K562 (cell line): ENCODE data around the gene LRP2. TPM values are rescaled to one million over a fixed set of nuclear protein-coding genes. Genes with fewer than 3 reads are reported as not detected.

Source experiments
- BRD9 ChIP-seq: fragments of 450-650 bp; IDR thresholded peaks from 2 replicates; pipeline ENCODE4 v1.6.1; 2018; ENCODE audit warnings: low read depth; ENCODE audit not compliant: partially characterized antibody
- CBX1 ChIP-seq: sonication (generic); IDR thresholded peaks from 2 replicates; pipeline ENCODE4 v1.6.1; 2016; ENCODE audit warnings: antibody characterized with exemption, low read depth, mild to moderate bottlenecking
- ILF3 ChIP-seq: fragments of 450-650 bp; IDR thresholded peaks from 2 replicates; pipeline ENCODE4 v1.6.1; 2018; ENCODE audit warnings: antibody characterized with exemption, mild to moderate bottlenecking, moderate library complexity, borderline replicate concordance
- KLF16 ChIP-seq: IDR thresholded peaks from 2 replicates; pipeline ENCODE4 v1.6.1; 2016; ENCODE audit warnings: antibody characterized with exemption
- NR4A1 ChIP-seq, 2 experiments: fragments of 250-450 bp in 1 of 2; fragments of 450-650 bp in 1 of 2; sonication (Bioruptor Pico) in 1 of 2; IDR thresholded peaks; 2 replicates each; pipeline versions ENCODE4 v1.4.0 to v1.6.1; 2016 to 2020; ENCODE audit warnings: mild to moderate bottlenecking in 2 of 2, missing compliant biosample characterization in 1 of 2, missing genetic modification characterization in 1 of 2, moderate library complexity in 1 of 2
- TAF9B ChIP-seq: fragments of 450-650 bp; IDR thresholded peaks from 2 replicates; pipeline ENCODE4 v1.6.1; 2018; ENCODE audit warnings: mild to moderate bottlenecking; ENCODE audit not compliant: partially characterized antibody
- ZNF3 ChIP-seq: fragments of 250-450 bp; sonication (Bioruptor Pico); IDR thresholded peaks from 2 replicates; pipeline ENCODE4 v1.5.0; 2021; ENCODE audit warnings: mild to moderate bottlenecking, moderate library complexity
- polyA plus RNA-seq, 8 experiments: library from polyadenylated mRNA; depleted of rRNA in 4 of 8; stranded (reverse) in 5 of 8; unstranded in 3 of 8; fragments of >200 nt; fragmentation: Nextera tagmentation in 2 of 8; fragmentation: Illumina TruSeq in 1 of 8; extraction: Ambion mirVana in 2 of 8; extraction: Trizol in 1 of 8; gene quantifications; 2 replicates each; pipeline versions ENCODE4 v1.2.1 to v1.2.3, GENCODE V29; 2011 to 2014; ENCODE audit warnings: inconsistent platforms in 1 of 8, missing spikeins in 1 of 8
- total RNA-seq, 7 experiments: library from RNA; depleted of rRNA in 6 of 7; stranded (reverse); fragments of >200 nt in 6 of 7; fragmentation: Illumina TruSeq in 2 of 7; extraction: Trizol in 2 of 7; gene quantifications; 2 replicates each; pipeline versions ENCODE4 v1.2.1 to v1.2.3, GENCODE V29; 2011 to 2021; ENCODE audit warnings: low replicate concordance in 1 of 7
- TF ChIP-seq, protein P1 (sequence below): sonication (generic); formaldehyde crosslinking; IDR thresholded peaks from 2 replicates; pipeline ENCODE4 v1.8.0; 2022; ENCODE audit warnings: mild to moderate bottlenecking, missing genetic modification reagents
- TF ChIP-seq, protein P2 (sequence below): fragments of 250-450 bp; sonication (Bioruptor Pico); IDR thresholded peaks from 2 replicates; pipeline ENCODE4 v1.8.0; 2022; ENCODE audit warnings: moderate library complexity, mild to moderate bottlenecking, inconsistent platforms
- TF ChIP-seq, protein P3 (sequence below): IDR thresholded peaks from 2 replicates; pipeline ENCODE4 v1.6.1; 2012; ENCODE audit warnings: low read depth, low read length, improper control_type of control experiment, borderline replicate concordance
- TF ChIP-seq, protein P4 (sequence below): sonication (generic); formaldehyde crosslinking; IDR thresholded peaks from 2 replicates; pipeline ENCODE4 v1.9.0; 2022; ENCODE audit warnings: mild to moderate bottlenecking, missing genetic modification reagents
- TF ChIP-seq, protein P5 (sequence below): fragments of 200-800 bp; sonication (Bioruptor generic); IDR thresholded peaks from 2 replicates; pipeline ENCODE4 v1.6.1; 2016; ENCODE audit warnings: missing genetic modification characterization, missing compliant biosample characterization
- TF ChIP-seq, protein P6 (sequence below): sonication (generic); formaldehyde crosslinking; IDR thresholded peaks from 2 replicates; pipeline ENCODE4 v1.8.0; 2022; ENCODE audit warnings: missing genetic modification reagents, mild to moderate bottlenecking, borderline replicate concordance

The LRP2 gene
- total and polyA plus RNA-seq, 9 of the 15 experiments (the other 6 are each of a cell fraction or from before 2014, with no cell fraction given), result 0.04 to 0.18 (median 0.11) TPM; not detected in 1

DNA sequence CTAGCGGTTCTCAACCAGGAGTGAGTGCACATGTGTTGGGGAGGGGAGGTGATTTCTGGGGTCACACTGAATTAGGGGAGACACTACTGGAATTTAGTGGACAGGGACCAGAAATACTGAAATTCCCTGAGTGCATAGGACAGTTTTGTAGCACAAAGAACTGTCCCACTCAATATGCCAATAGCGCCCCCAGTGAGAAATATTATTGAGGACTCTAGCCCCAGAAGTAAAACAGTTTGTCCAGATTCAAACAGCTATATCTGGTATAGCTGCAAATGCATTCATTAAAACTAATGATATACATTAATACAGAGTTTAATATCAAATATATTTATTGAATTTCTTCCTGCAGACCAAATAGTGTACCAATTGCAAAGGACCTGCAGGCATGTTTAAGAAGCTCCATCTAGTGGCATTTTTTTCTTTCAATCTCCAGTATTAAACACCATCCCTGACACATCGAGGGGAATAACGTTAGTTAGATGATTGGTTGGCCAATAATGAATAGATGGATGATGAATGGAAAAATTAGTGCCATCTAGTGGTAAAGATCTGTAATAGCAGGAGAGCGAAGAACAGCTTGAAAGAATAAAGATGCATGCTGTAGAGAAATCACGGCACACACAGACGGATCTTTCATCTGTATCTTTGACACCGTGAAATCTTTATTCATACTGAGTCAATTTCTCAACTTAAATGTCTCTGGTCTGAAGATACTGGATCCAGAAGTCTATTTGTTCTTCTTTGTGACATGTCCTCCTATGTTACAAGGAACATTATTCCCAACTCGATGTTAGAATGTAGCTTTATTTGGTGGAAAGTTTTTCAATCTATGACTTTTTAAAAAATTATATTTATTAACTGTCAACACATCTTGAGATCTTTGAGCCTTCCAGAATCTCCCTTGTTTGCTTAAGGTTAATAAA, 230.5 kb downstream of the LRP2 start (continued):
- TF ChIP-seq, protein P1, sequence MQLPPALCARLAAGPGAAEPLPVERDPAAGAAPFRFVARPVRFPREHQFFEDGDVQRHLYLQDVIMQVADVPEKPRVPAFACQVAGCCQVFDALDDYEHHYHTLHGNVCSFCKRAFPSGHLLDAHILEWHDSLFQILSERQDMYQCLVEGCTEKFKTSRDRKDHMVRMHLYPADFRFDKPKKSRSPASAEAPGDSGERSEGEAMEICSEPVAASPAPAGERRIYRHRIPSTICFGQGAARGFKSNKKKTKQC (CRISPR knock-in tag), result no peak
- TF ChIP-seq, protein P2, sequence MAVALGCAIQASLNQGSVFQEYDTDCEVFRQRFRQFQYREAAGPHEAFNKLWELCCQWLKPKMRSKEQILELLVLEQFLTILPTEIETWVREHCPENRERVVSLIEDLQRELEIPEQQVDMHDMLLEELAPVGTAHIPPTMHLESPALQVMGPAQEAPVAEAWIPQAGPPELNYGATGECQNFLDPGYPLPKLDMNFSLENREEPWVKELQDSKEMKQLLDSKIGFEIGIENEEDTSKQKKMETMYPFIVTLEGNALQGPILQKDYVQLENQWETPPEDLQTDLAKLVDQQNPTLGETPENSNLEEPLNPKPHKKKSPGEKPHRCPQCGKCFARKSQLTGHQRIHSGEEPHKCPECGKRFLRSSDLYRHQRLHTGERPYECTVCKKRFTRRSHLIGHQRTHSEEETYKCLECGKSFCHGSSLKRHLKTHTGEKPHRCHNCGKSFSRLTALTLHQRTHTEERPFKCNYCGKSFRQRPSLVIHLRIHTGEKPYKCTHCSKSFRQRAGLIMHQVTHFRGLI (CRISPR knock-in tag), result no peak
- TF ChIP-seq KLF16 (0 out of 2 replicates have a peak, but pooled peaks have one; percentile 7), CBX1 (no peak), NR4A1 (CRISPR knock-in tag; IDR thresholded peaks at IDR 0.05) (no peak), NR4A1 (tag; IDR thresholded peaks at IDR 0.05) (no peak), ZNF3 (CRISPR knock-in tag) (no peak), TAF9B (peak; percentile 26), ILF3 (no peak), BRD9 (no peak)
- TF ChIP-seq, protein P3, sequence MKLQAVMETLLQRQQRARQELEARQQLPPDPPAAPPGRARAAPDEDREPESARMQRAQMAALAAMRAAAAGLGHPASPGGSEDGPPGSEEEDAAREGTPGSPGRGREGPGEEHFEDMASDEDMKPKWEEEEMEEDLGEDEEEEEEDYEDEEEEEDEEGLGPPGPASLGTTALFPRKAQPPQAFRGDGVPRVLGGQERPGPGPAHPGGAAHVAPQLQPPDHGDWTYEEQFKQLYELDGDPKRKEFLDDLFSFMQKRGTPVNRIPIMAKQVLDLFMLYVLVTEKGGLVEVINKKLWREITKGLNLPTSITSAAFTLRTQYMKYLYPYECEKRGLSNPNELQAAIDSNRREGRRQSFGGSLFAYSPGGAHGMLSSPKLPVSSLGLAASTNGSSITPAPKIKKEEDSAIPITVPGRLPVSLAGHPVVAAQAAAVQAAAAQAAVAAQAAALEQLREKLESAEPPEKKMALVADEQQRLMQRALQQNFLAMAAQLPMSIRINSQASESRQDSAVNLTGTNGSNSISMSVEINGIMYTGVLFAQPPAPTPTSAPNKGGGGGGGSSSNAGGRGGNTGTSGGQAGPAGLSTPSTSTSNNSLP, result peak; percentile 67; the same call in 1 of the 2 replicates
- TF ChIP-seq, protein P4, sequence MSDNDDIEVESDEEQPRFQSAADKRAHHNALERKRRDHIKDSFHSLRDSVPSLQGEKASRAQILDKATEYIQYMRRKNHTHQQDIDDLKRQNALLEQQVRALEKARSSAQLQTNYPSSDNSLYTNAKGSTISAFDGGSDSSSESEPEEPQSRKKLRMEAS (CRISPR knock-in tag), result no peak
- TF ChIP-seq, protein P5, sequence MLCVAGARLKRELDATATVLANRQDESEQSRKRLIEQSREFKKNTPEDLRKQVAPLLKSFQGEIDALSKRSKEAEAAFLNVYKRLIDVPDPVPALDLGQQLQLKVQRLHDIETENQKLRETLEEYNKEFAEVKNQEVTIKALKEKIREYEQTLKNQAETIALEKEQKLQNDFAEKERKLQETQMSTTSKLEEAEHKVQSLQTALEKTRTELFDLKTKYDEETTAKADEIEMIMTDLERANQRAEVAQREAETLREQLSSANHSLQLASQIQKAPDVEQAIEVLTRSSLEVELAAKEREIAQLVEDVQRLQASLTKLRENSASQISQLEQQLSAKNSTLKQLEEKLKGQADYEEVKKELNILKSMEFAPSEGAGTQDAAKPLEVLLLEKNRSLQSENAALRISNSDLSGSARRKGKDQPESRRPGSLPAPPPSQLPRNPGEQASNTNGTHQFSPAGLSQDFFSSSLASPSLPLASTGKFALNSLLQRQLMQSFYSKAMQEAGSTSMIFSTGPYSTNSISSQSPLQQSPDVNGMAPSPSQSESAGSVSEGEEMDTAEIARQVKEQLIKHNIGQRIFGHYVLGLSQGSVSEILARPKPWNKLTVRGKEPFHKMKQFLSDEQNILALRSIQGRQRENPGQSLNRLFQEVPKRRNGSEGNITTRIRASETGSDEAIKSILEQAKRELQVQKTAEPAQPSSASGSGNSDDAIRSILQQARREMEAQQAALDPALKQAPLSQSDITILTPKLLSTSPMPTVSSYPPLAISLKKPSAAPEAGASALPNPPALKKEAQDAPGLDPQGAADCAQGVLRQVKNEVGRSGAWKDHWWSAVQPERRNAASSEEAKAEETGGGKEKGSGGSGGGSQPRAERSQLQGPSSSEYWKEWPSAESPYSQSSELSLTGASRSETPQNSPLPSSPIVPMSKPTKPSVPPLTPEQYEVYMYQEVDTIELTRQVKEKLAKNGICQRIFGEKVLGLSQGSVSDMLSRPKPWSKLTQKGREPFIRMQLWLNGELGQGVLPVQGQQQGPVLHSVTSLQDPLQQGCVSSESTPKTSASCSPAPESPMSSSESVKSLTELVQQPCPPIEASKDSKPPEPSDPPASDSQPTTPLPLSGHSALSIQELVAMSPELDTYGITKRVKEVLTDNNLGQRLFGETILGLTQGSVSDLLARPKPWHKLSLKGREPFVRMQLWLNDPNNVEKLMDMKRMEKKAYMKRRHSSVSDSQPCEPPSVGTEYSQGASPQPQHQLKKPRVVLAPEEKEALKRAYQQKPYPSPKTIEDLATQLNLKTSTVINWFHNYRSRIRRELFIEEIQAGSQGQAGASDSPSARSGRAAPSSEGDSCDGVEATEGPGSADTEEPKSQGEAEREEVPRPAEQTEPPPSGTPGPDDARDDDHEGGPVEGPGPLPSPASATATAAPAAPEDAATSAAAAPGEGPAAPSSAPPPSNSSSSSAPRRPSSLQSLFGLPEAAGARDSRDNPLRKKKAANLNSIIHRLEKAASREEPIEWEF (CRISPR knock-in tag), result no peak
- TF ChIP-seq, protein P6, sequence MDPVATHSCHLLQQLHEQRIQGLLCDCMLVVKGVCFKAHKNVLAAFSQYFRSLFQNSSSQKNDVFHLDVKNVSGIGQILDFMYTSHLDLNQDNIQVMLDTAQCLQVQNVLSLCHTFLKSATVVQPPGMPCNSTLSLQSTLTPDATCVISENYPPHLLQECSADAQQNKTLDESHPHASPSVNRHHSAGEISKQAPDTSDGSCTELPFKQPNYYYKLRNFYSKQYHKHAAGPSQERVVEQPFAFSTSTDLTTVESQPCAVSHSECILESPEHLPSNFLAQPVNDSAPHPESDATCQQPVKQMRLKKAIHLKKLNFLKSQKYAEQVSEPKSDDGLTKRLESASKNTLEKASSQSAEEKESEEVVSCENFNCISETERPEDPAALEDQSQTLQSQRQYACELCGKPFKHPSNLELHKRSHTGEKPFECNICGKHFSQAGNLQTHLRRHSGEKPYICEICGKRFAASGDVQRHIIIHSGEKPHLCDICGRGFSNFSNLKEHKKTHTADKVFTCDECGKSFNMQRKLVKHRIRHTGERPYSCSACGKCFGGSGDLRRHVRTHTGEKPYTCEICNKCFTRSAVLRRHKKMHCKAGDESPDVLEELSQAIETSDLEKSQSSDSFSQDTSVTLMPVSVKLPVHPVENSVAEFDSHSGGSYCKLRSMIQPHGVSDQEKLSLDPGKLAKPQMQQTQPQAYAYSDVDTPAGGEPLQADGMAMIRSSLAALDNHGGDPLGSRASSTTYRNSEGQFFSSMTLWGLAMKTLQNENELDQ, result no peak
